SK-N-SH (cell line): Measurements from ENCODE around the gene TMEM30A. TPM values are rescaled to one million over a fixed set of nuclear protein-coding genes. Genes with fewer than 3 reads are reported as not detected.
A peak's percentile ranks its signal among the peaks of the same experiment; 100 is the strongest.

Source experiments
- CTCF ChIA-PET: fragments of 300-600, 350-600 bp; formaldehyde crosslinking; extraction: SDS; loops from one replicate; lab custom pipeline; 2021; lab: Yijun Ruan, JAX
- POLR2A ChIA-PET: fragments of 350-600 bp; sonication (Branson Sonifier 250); formaldehyde crosslinking; extraction: SDS; loops from one replicate; lab custom pipeline; 2020; ENCODE audit warnings: antibody characterized with exemption, inconsistent platforms; lab: Yijun Ruan, JAX
- DNase-seq: peaks from one replicate; pipeline ENCODE4 v3.0.0; 2012
- H2AFZ ChIP-seq: fragments of 200-600 bp; sonication (generic); 2 replicates; pipeline ENCODE4 v1.8.1; 2016; ENCODE audit warnings: antibody characterized with exemption, mild to moderate bottlenecking, low read depth
- H3F3A ChIP-seq: fragments of 200-600 bp; sonication (generic); replicated peaks from 2 replicates; pipeline ENCODE3; 2016; ENCODE audit warnings: antibody characterized with exemption, mild to moderate bottlenecking; ENCODE audit not compliant: insufficient read depth
- H3K27ac ChIP-seq, 2 experiments: fragments of 200-500 bp in 1 of 2; fragments of 200-600 bp in 1 of 2; sonication (Bioruptor generic) in 1 of 2; sonication (generic), shearing (Covaris generic) in 1 of 2; 2 replicates each; pipeline versions ENCODE4 v1.5.1 to v1.6.1; 2014 to 2016; ENCODE audit warnings: low read depth in 2 of 2, inconsistent platforms in 1 of 2, low read length in 1 of 2, mild to moderate bottlenecking in 1 of 2, mixed read lengths in 1 of 2
- H3K27me3 ChIP-seq: fragments of 200-600 bp; sonication (generic), shearing (Covaris generic); 2 replicates; pipeline ENCODE4 v1.6.1; 2016; ENCODE audit warnings: mixed run types; ENCODE audit not compliant: insufficient read depth
- H3K36me3 ChIP-seq, 2 experiments: fragments of 200-500 bp in 1 of 2; fragments of 200-600 bp in 1 of 2; sonication (Bioruptor generic) in 1 of 2; sonication (generic) in 1 of 2; replicated peaks in 1 of 2; 2 replicates each; pipeline versions ENCODE3 to v1.5.1; 2014 to 2016; ENCODE audit warnings: low read length in 1 of 2, mild to moderate bottlenecking in 1 of 2; ENCODE audit not compliant: insufficient read depth in 2 of 2, control insufficient read depth in 1 of 2
- H3K4me1 ChIP-seq, 2 experiments: fragments of 200-500 bp in 1 of 2; fragments of 200-600 bp in 1 of 2; sonication (Bioruptor generic) in 1 of 2; sonication (generic), shearing (Covaris generic) in 1 of 2; 2 replicates each; pipeline versions ENCODE4 v1.5.1 to v1.6.1; 2014 to 2016; ENCODE audit warnings: low read depth in 1 of 2, low read length in 1 of 2, mixed run types in 1 of 2; ENCODE audit not compliant: insufficient read depth in 2 of 2, control insufficient read depth in 1 of 2
- H3K4me2 ChIP-seq: fragments of 200-600 bp; sonication (generic), shearing (Covaris generic); 2 replicates; pipeline ENCODE4 v1.6.1; 2017; ENCODE audit warnings: mixed run types
- H3K4me3 ChIP-seq, 2 experiments: fragments of 200-500 bp in 1 of 2; fragments of 200-600 bp in 1 of 2; sonication (Bioruptor generic) in 1 of 2; sonication (generic), shearing (Covaris generic) in 1 of 2; 2 replicates each; pipeline versions ENCODE4 v1.5.1 to v1.8.1; 2014 to 2016; ENCODE audit warnings: low read depth in 2 of 2, inconsistent platforms in 1 of 2, low read length in 1 of 2, mild to moderate bottlenecking in 1 of 2, mixed read lengths in 1 of 2, moderate library complexity in 1 of 2
- H3K79me2 ChIP-seq: fragments of 200-600 bp; sonication (generic); 2 replicates; pipeline ENCODE4 v1.8.1; 2017; ENCODE audit warnings: mild to moderate bottlenecking; ENCODE audit not compliant: insufficient read depth
- H3K9ac ChIP-seq: fragments of 200-600 bp; sonication (generic); 2 replicates; pipeline ENCODE4 v1.6.1; 2017; ENCODE audit warnings: mixed run types
- H3K9me2 ChIP-seq: fragments of 200-600 bp; sonication (generic); 2 replicates; pipeline ENCODE4 v1.6.1; 2017; ENCODE audit warnings: mixed run types
- H3K9me3 ChIP-seq: fragments of 200-600 bp; sonication (generic); 2 replicates; pipeline ENCODE4 v1.6.1; 2017; ENCODE audit warnings: mixed run types, mild to moderate bottlenecking, moderate library complexity
- H4K20me1 ChIP-seq: fragments of 200-600 bp; sonication (generic); 2 replicates; pipeline ENCODE4 v1.6.1; 2017; ENCODE audit warnings: mild to moderate bottlenecking, mixed run types; ENCODE audit not compliant: insufficient read depth
- CHD2 ChIP-seq: fragments of 150-350 bp; IDR thresholded peaks from 2 replicates; pipeline ENCODE4 v1.6.1; 2018; ENCODE audit warnings: low read length; ENCODE audit not compliant: partially characterized antibody
- EP300 ChIP-seq, 2 experiments: IDR thresholded peaks; 2 replicates each; pipeline versions ENCODE4 v1.4.0 to v1.6.1; 2012; ENCODE audit warnings: borderline replicate concordance in 1 of 2, low read depth in 1 of 2, low read length in 1 of 2
- EZH2phosphoT487 ChIP-seq: fragments of 200-600 bp; sonication (generic); IDR thresholded peaks from 2 replicates; pipeline ENCODE4 v1.6.1; 2017; ENCODE audit warnings: low read depth, mixed run types, mild to moderate bottlenecking, antibody characterized with exemption, moderate library complexity, borderline replicate concordance
- FOXJ3 ChIP-seq: sonication (generic); formaldehyde crosslinking; IDR thresholded peaks from 2 replicates; pipeline ENCODE4 v1.5.1; 2020; ENCODE audit warnings: mild to moderate bottlenecking, missing genetic modification reagents
- GABPA ChIP-seq: IDR thresholded peaks from 2 replicates; pipeline ENCODE4 v1.4.0; 2012; ENCODE audit warnings: low read depth, mild to moderate bottlenecking
- MEF2A ChIP-seq: IDR thresholded peaks from 2 replicates; pipeline ENCODE4 v1.4.0; 2012; ENCODE audit warnings: low read depth, borderline replicate concordance
- MXI1 ChIP-seq: IDR thresholded peaks from 2 replicates; pipeline ENCODE4 v1.6.1; 2012; ENCODE audit warnings: mild to moderate bottlenecking, low read depth, low read length, improper control_type of control experiment
- POLR2AphosphoS5 ChIP-seq: IDR thresholded peaks from 2 replicates; pipeline ENCODE4 v1.6.1; 2012; ENCODE audit warnings: low read depth, low read length
- RAD21 ChIP-seq: IDR thresholded peaks from 2 replicates; pipeline ENCODE4 v1.6.1; 2012; ENCODE audit warnings: mild to moderate bottlenecking, low read length
- RCOR1 ChIP-seq: fragments of 150-350 bp; IDR thresholded peaks from 2 replicates; pipeline ENCODE4 v1.6.1; 2017; ENCODE audit warnings: antibody characterized with exemption, low read length
- SIN3A ChIP-seq: IDR thresholded peaks from 2 replicates; pipeline ENCODE4 v1.6.1; 2012; ENCODE audit warnings: low read depth, mild to moderate bottlenecking, low read length, moderate library complexity, borderline replicate concordance
- SMC3 ChIP-seq: IDR thresholded peaks from 2 replicates; pipeline ENCODE4 v1.6.1; 2012; ENCODE audit warnings: low read depth, low read length, improper control_type of control experiment
- TCF12 ChIP-seq: IDR thresholded peaks from 2 replicates; pipeline ENCODE4 v1.4.0; 2012
- YY1 ChIP-seq: IDR thresholded peaks from 2 replicates; pipeline ENCODE4 v1.4.0; 2012; ENCODE audit warnings: low read depth, mild to moderate bottlenecking
- WGBS: methylation state at CpG from one replicate; pipeline ENCODE4 v1.1.6; 2017; ENCODE audit warnings: low lambda C conversion rate; 5-methylcytosine and 5-hydroxymethylcytosine counted together
- polyA plus RNA-seq, 3 experiments: library from polyadenylated mRNA; depleted of rRNA; stranded (reverse); fragments of >200 nt; gene quantifications; 2 replicates each; pipeline ENCODE4 v1.2.3, GENCODE V29; 2012
- TF ChIP-seq, protein P1 (sequence below): IDR thresholded peaks from 2 replicates; pipeline ENCODE4 v1.4.0; 2012; ENCODE audit warnings: low read depth, borderline replicate concordance
- TF ChIP-seq, protein P2 (sequence below): fragments of 200-600 bp; sonication (generic); IDR thresholded peaks from 2 replicates; pipeline ENCODE4 v1.6.1; 2017; ENCODE audit warnings: antibody characterized with exemption, mild to moderate bottlenecking, moderate library complexity
- TF ChIP-seq, protein P3 (sequence below): IDR thresholded peaks from 2 replicates; pipeline ENCODE4 v1.4.0; 2012; ENCODE audit warnings: low read depth

TMEM30A gene
- polyA plus RNA-seq, 1 of the 3 experiments (the other 2 are of a cell fraction) = 22.8 TPM

GRCh38 chr6:75291331-75291730 is 6.7 kb upstream of the TMEM30A start:
- Histone ChIP-seq H3K9me3 (no peaks in the 10 kb centered on the region), H3K4me2 (no peak overlapping the region), H3F3A (no peaks in the 10 kb centered on the region), H3K9me2 (no peaks in the 10 kb centered on the region), H3K4me3 (no peak overlapping the region), H3K4me1 (no peaks in the 10 kb centered on the region; a peak in 2 of 4 replicates), H3K79me2 (peaks cover 2% of the 10 kb centered on the region; the same call in 1 of the 2 replicates), H3K9ac (no peak overlapping the region), H4K20me1 (no peaks in the 10 kb centered on the region), H3K27me3 (no peaks in the 10 kb centered on the region), H2AFZ (no peak overlapping the region), H3K27ac (no peak overlapping the region), H3K36me3 (no peaks in the 10 kb centered on the region)
- POLR2A ChIA-PET = no interaction called here
- DNase-seq = no peak
- TF ChIP-seq, protein P1, sequence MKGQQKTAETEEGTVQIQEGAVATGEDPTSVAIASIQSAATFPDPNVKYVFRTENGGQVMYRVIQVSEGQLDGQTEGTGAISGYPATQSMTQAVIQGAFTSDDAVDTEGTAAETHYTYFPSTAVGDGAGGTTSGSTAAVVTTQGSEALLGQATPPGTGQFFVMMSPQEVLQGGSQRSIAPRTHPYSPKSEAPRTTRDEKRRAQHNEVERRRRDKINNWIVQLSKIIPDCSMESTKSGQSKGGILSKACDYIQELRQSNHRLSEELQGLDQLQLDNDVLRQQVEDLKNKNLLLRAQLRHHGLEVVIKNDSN = no peak
- CTCF ChIA-PET = interaction anchor here (0.6 to 1.0 kb wide), 2 partner anchors 10 to 91 kb away, joined by 3 read pairs; no protein-coding TSS in a partner anchor
- WGBS = 81% methylated on average over 2 of the region's 2 CpGs

GRCh38 chr6:75290136-75290945 is 5.7 kb upstream of the TMEM30A start:
- Histone ChIP-seq H3K9ac (no peak overlapping the region), H3K9me3 (no peaks in the 10 kb centered on the region), H3K4me2 (no peak overlapping the region), H2AFZ (no peak overlapping the region), H3F3A (peaks cover 2% of the 10 kb centered on the region), H4K20me1 (no peaks in the 10 kb centered on the region), H3K4me1 (no peaks in the 10 kb centered on the region; a peak in 3 of 4 replicates), H3K27me3 (no peaks in the 10 kb centered on the region), H3K4me3 (no peak overlapping the region), H3K36me3 (no peaks in the 10 kb centered on the region), H3K79me2 (peaks cover 11% of the 10 kb centered on the region), H3K9me2 (no peaks in the 10 kb centered on the region), H3K27ac (no peak overlapping the region)
- POLR2A ChIA-PET = no interaction called here
- CTCF ChIA-PET = interaction anchor here (0.6 kb wide), 1 partner anchor 92 kb away, joined by 3 read pairs; no protein-coding TSS in a partner anchor
- TF ChIP-seq MXI1 (peak; percentile 61; the same call in 1 of the 2 replicates), GABPA (no peak), MEF2A (no peak), CHD2 (no peak), TCF12 (no peak)
- peak; percentile 37 for DNase-seq
- 79% methylated on average over 7 of the region's 7 CpGs for WGBS

GRCh38 chr6:75288023-75288422 is 3.4 kb upstream of the TMEM30A start:
- no peaks in the 10 kb centered on the region; a peak in 3 of 4 replicates for H3K4me1 ChIP-seq
- 90% methylated on average over 1 of the region's 1 CpG for WGBS
- H3K9ac ChIP-seq = no peak overlapping the region
- no peaks in the 10 kb centered on the region for H3K9me3 ChIP-seq
- ChIA-PET POLR2A (no interaction called here), CTCF (no interaction called here)
- peaks cover 10% of the 10 kb centered on the region for H4K20me1 ChIP-seq
- H3K4me3 ChIP-seq = no peak overlapping the region
- H3K4me2 ChIP-seq = no peak overlapping the region
- H3K9me2 ChIP-seq = no peaks in the 10 kb centered on the region
- H3K27me3 ChIP-seq = no peaks in the 10 kb centered on the region
- no peak for DNase-seq
- peaks cover 27% of the 10 kb centered on the region for H3K79me2 ChIP-seq
- no peak overlapping the region for H3K27ac ChIP-seq
- H2AFZ ChIP-seq = no peak overlapping the region
- H3K36me3 ChIP-seq = no peaks in the 10 kb centered on the region
- peaks cover 7% of the 10 kb centered on the region for H3F3A ChIP-seq
- TF ChIP-seq FOXJ3 (CRISPR knock-in tag) (no peak), POLR2AphosphoS5 (no peak), YY1 (no peak), TCF12 (no peak), EZH2phosphoT487 (no peak), SMC3 (no peak), MXI1 (no peak), GABPA (no peak), SIN3A (no peak), RCOR1 (no peak), RAD21 (no peak), EP300 (IDR thresholded peaks at IDR 0.05; ENCODE audit: borderline replicate concordance in 1 of 2, low read depth in 1 of 2, low read length in 1 of 2) (no peak)
- TF ChIP-seq, protein P2, sequence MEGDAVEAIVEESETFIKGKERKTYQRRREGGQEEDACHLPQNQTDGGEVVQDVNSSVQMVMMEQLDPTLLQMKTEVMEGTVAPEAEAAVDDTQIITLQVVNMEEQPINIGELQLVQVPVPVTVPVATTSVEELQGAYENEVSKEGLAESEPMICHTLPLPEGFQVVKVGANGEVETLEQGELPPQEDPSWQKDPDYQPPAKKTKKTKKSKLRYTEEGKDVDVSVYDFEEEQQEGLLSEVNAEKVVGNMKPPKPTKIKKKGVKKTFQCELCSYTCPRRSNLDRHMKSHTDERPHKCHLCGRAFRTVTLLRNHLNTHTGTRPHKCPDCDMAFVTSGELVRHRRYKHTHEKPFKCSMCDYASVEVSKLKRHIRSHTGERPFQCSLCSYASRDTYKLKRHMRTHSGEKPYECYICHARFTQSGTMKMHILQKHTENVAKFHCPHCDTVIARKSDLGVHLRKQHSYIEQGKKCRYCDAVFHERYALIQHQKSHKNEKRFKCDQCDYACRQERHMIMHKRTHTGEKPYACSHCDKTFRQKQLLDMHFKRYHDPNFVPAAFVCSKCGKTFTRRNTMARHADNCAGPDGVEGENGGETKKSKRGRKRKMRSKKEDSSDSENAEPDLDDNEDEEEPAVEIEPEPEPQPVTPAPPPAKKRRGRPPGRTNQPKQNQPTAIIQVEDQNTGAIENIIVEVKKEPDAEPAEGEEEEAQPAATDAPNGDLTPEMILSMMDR = no peak
- TF ChIP-seq, protein P3, sequence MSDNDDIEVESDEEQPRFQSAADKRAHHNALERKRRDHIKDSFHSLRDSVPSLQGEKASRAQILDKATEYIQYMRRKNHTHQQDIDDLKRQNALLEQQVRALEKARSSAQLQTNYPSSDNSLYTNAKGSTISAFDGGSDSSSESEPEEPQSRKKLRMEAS = no peak
